HG03135 (cell line): Measurements from ENCODE around the gene MYCN.
"Not testable (repeated sequence)": the region's sequence is repeated elsewhere in the genome, so short reads cannot be mapped to it uniquely, and the experiment has no call there.

Experiments used
- ATAC-seq: cut with Tn5 transposase; IDR thresholded peaks from one replicate; pipeline ENCODE4 v1.9.1; 2021; ENCODE audit warnings: mild to moderate bottlenecking, moderate library complexity; ENCODE audit not compliant: unreplicated experiment

Gene MYCN

GRCh38 chr2:15907461-15908324, 32.7 kb upstream of the MYCN start:
- no peak for ATAC-seq

GRCh38 chr2:15908371-15908770, 32.0 kb upstream of the MYCN start:
- no peak for ATAC-seq

GRCh38 chr2:15909157-15909556, 31.2 kb upstream of the MYCN start:
- ATAC-seq = no peak

- ATAC-seq = no peak
These were observed 30.6 kb upstream of the MYCN start for GRCh38 chr2:15909736-15910135.

GRCh38 chr2:15911270-15911669, 29.1 kb upstream of the MYCN start:
- ATAC-seq = not testable (repeated sequence)

GRCh38 chr2:15911686-15912085, 28.7 kb upstream of the MYCN start:
- ATAC-seq = no peak

GRCh38 chr2:15912203-15912602, 28.1 kb upstream of the MYCN start:
- no peak for ATAC-seq

GRCh38 chr2:15913146-15913545, 27.2 kb upstream of the MYCN start:
- no peak for ATAC-seq

GRCh38 chr2:15914596-15915385, 25.6 kb upstream of the MYCN start:
- no peak for ATAC-seq

- ATAC-seq = not testable (repeated sequence)
These were observed 24.8 kb upstream of the MYCN start for GRCh38 chr2:15915546-15915945.

- ATAC-seq = no peak
These were observed 24.0 kb upstream of the MYCN start for GRCh38 chr2:15916336-15916735.

GRCh38 chr2:15918761-15919356, 21.5 kb upstream of the MYCN start:
- no peak for ATAC-seq

GRCh38 chr2:15919716-15920434, 20.5 kb upstream of the MYCN start:
- ATAC-seq = no peak

- ATAC-seq = no peak
These were observed 19.7 kb upstream of the MYCN start for GRCh38 chr2:15920696-15921095.

GRCh38 chr2:15923597-15923996, 16.8 kb upstream of the MYCN start:
- ATAC-seq = no peak

- ATAC-seq = no peak
These were observed 14.5 kb upstream of the MYCN start for GRCh38 chr2:15925819-15926218.

GRCh38 chr2:15926252-15926651, 14.1 kb upstream of the MYCN start:
- no peak for ATAC-seq

- ATAC-seq = no peak
These were observed 12.7 kb upstream of the MYCN start for GRCh38 chr2:15927551-15928218.

- not testable (repeated sequence) for ATAC-seq
These were observed 11.3 kb upstream of the MYCN start for GRCh38 chr2:15929008-15929407.

GRCh38 chr2:15929861-15930260, 10.5 kb upstream of the MYCN start:
- no peak for ATAC-seq
